ENCODE results near the gene MCC.

The MCC gene

GRCh38 chr5:113240951-113241726 lies 247.1 kb downstream of the MCC start:
- DNase-seq: no peak

- DNase-seq: no peak
Measured at GRCh38 chr5:113240032-113240431, 248.2 kb downstream of the MCC start.

- no peak for DNase-seq
Measured at GRCh38 chr5:113237893-113238292, 250.4 kb downstream of the MCC start.

- no peak for DNase-seq
Measured at GRCh38 chr5:113236536-113237288, 251.5 kb downstream of the MCC start.

GRCh38 chr5:113235884-113236283 lies 252.4 kb downstream of the MCC start:
- no peak for DNase-seq

GRCh38 chr5:113234546-113234945 lies 253.7 kb downstream of the MCC start:
- no peak for DNase-seq

GRCh38 chr5:113233606-113234005 lies 254.6 kb downstream of the MCC start:
- DNase-seq: no peak

GRCh38 chr5:113232667-113233066 lies 255.6 kb downstream of the MCC start:
- DNase-seq: no peak

GRCh38 chr5:113232221-113232620 lies 256.0 kb downstream of the MCC start:
- DNase-seq: no peak

- no peak for DNase-seq
Measured at GRCh38 chr5:113231653-113232000, 256.6 kb downstream of the MCC start.

- no peak for DNase-seq
Measured at GRCh38 chr5:113230711-113231652, 257.3 kb downstream of the MCC start.

- DNase-seq: no peak
Measured at GRCh38 chr5:113227798-113228197, 260.5 kb downstream of the MCC start.

GRCh38 chr5:113226116-113226736 lies 262.0 kb downstream of the MCC start:
- DNase-seq: no peak

- DNase-seq: no peak
Measured at GRCh38 chr5:113225259-113225658, 263.0 kb downstream of the MCC start.

GRCh38 chr5:113224605-113225065 lies 263.6 kb downstream of the MCC start:
- DNase-seq: no peak

- no peak for DNase-seq
Measured at GRCh38 chr5:113223831-113224604, 264.2 kb downstream of the MCC start.

GRCh38 chr5:113223315-113223714 lies 264.9 kb downstream of the MCC start:
- DNase-seq: no peak

GRCh38 chr5:113221294-113222176 lies 266.7 kb downstream of the MCC start:
- no peak for DNase-seq

GRCh38 chr5:113219695-113220094 lies 268.6 kb downstream of the MCC start:
- DNase-seq: no peak

GRCh38 chr5:113218906-113219517 lies 269.2 kb downstream of the MCC start:
- DNase-seq: no peak
